GM19328 (cell line): Measurements from ENCODE around the gene MAD1L1.

ENCODE experiments used
- ATAC-seq: cut with Tn5 transposase; IDR thresholded peaks from one replicate; pipeline ENCODE4 v1.9.1; 2021; ENCODE audit warnings: mild to moderate bottlenecking, moderate library complexity; ENCODE audit not compliant: unreplicated experiment

The MAD1L1 gene

DNA sequence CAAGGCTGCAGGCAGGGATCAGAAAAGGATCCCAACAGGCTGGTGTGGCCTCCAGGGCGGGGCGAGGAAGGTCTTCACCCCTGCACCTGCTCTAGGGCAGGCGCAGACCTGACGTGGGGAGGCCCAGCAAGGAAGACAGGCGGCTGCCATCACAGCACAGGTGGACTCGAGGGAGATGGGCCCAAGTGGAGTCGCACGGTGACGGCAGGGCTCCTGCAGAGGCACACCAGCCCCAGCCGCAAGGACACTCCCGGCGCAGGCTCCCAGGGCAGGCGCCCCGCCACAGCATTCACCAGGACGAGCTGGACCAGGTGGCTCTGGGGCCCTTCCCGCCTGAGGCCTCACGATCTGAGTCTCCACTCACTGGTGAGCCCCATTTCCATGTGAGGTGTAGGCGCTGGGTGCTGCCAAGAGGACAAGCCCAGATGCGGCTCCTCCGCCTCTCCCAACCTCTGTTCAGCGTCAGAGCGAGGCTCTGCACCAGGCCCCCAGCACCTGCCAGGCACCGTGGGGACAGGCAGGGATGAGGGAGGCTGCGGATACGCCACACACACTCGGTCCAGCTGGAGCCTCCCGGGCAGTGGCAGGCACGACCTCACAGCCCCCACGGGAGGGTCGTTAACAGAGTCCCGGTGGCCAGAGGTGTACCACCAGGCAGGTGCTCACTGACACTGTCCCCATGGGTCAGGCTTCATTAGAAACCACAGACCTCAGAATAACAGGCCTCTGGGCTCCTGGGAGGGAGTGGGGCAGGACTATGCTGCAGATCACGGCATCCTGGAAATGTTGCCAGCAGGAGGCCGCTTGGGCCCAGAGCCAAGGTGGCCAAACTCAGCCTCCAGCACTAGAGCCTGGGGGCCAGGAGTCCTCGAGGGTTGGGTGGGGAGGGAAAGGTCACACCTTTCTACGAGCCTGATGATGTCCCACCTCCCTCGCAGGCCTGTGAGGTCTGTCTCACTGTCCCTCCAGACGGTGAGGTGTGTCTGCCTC lies 111.6 kb downstream of the MAD1L1 start:
- ATAC-seq: no peak

GRCh38 chr7:2120251-2120660 lies 112.5 kb downstream of the MAD1L1 start:
- ATAC-seq: no peak

DNA sequence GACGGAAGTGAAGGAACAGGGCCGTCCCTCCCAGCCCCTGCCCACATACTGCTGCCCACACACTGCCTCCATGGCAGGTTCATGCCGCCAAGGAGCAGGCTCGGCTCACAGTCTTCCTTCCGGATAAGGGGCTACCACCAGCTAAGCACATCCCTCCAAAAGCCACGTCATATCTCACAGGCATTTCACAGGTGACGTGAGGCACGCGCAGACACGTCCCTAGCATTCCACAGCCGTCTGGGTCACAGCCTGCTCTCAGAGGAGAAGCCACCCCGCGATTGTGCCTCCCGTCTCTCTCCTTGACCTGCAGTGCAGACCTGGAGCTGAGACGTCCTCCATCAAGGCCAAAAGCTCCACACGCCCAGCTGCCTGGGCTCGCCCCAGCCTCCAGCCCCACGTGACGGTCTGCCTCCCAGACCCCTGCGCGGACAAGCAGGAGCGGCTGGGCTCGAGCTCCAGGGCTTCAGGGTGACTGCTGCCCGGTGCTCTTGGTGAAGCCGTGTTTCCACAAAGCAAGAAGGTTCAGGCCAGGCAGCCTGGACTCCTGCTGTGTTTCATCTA lies 114.0 kb downstream of the MAD1L1 start:
- ATAC-seq: no peak

DNA sequence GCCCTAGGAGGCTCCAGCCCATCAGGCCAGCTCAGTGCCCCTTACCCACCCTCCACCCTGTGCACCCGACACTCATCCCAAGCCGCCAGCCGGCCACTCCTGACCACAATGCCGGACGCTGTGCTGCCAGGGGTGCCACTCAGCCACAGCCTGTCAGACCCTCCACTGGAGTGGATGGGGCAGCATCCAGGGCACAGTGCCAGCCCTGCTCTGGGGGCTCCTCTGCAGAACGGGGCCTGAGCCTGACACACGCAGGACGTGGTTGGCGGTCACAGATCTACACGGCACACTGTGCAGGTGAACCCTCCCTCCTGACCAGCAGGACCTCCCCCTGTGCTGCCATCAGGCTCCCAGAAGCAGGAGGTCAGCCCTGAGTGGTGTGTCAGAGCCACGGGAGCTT lies 114.7 kb downstream of the MAD1L1 start:
- ATAC-seq: no peak

- no peak for ATAC-seq
Observed at GRCh38 chr7:2117646-2118045, 115.1 kb downstream of the MAD1L1 start.

DNA sequence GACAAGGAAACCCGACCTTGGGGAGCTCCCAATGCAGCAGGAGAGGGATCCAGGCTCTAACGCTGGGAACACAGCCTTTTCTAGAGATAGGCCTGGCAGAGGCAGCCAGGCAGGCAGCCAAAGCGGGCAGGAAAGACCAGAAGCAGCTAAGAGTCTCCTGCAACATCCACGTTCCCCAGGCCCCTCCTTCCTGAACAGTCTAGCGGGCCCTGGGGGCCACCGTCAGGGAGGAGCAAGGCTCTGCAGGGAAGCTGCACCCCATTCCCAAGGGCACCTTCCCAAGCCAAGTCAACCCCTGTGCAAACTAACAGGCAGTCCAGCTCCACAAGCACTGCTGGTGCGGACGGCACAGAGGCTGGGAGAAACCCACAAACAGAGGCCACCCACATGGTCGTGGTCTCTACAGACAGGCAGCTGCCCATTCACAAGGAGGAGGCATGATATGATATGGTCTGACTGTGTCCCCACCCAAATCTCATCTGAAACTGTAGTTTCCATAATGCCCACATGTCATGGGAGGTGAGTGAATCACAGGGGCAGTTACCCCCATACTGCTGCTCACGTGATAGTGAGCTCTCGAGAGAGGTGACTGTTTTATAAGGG lies 115.7 kb downstream of the MAD1L1 start:
- no peak for ATAC-seq

DNA sequence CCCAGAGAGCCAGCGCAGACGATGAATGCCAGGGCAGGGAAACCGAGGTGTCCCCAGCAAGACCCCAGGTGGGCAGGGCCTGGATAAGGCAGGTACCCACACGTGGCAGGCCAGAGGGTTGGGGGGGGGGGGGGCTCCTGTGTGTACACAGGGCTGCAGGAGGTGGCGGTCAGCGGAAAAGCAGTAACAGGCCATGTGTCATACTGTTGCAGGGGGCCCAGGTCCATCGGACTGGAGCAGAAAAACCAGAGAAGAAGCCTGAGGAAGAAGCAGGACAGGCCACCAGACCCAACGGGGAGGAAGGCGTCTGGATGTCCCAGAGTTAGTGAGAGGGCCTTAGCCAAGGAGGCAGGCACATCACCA lies 116.3 kb downstream of the MAD1L1 start:
- no peak for ATAC-seq

DNA sequence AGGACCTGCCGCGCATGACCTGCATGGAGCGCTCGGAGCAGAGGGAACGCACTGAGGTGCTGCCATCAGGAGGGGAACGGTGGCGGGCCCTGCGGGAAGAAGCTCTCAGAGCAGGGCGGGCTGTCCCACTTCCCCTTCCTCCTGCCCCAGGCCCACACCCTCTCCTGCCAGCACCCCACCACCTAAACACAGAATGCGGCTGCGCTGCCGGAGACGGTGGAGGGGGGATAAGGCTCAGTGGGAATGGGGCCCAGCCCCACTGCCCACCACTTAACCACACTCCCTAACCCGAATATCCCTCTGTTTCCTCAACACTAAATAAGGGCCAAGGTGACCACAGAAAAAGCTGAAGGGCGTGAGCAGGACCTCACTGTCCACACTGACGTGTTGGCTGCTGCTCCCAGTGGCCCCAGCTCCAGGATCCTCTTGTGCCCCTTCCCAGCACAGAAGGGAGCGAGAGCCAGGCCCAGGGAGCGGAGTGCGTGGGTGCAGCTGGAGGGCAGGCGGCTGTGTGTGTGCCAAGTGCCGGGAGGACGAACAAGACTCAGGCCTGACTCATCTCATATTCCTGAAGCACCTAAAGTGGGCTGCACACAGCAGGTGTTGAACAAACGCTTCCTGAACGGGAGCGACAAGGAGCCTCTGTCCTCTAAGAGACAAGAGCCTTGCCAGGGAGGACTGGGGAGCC lies 116.8 kb downstream of the MAD1L1 start:
- ATAC-seq: no peak

DNA sequence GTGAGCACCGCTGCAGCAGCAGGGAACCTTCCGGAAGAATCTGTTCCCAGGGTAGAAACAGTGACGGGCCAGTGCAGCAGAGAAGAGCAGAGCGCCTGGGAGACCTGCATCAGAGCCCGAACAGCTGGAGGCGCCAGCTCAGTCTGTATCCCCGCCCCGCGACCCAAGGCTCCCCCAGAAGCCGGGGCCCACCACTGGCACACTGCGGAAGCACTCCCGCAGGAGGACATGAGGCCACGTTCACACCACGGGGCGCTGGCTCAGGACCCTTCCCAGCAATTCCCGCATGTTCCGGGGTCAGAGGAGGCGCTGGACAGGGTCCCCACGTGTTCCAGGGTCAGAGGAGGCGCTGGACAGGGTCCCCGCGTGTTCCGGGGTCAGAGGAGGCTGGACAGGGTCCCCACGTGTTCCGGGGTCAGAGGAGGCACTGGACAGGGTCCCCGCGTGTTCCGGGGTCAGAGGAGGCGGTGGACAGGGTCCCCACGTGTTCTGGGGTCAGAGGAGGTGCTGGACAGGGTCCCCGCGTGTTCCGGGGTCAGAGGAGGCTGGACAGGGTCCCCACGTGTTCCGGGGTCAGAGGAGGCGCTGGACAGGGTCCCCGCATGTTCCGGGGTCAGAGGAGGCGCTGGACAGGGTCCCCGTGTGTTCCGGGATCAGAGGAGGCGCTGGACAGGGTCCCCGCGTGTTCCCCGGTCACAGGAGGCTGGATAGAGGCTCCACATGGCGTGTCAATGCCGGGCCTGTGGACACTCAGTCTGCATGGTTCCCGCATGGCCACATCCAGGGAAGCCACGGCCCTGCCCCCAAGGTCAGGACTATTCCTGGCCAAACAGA lies 117.6 kb downstream of the MAD1L1 start:
- ATAC-seq: no peak

- ATAC-seq: no peak
Observed at GRCh38 chr7:2114052-2114451, 118.7 kb downstream of the MAD1L1 start.

DNA sequence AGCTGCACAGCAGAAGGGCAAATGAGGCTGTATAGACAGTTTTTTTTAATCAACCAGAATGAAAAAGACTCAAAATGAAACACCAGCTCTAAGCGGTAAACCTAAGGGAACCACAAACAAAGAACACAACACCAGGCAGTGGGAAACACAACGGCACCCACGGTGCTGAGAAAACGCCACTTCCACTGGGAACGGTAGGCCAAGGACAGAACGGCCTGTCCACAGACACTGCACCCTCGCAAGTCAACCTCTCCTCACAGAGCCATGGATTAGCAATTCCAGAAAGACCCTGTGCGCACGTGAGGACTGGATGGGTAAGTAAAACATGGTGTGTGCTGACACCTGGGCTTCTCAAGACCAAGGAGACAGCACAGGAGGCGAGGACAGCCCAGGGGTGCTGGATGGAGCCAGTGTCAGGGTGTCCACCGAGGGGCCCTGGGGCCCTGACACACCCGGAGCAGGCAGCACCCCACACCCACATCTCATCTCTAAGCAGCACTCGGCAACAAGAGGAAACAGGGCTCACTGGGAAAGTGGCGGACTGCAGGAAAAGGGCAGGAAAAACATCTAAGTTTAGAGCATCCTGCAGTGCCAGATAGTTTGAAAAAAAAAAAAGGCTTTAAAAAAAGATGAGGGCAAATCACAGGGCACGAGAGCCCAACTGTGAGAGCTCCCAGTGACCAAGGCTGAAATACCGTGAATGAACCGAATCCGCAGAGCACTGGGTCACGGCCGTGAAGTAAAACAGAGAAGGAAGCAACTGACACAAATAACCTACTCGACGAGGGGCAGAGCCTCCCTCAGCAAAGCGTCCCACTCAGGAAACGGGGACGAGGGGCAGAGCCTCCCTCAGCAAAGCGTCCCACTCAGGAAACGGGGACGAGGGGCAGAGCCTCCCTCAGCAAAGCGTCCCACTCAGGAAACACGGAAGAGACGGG lies 120.2 kb downstream of the MAD1L1 start:
- no peak for ATAC-seq

DNA sequence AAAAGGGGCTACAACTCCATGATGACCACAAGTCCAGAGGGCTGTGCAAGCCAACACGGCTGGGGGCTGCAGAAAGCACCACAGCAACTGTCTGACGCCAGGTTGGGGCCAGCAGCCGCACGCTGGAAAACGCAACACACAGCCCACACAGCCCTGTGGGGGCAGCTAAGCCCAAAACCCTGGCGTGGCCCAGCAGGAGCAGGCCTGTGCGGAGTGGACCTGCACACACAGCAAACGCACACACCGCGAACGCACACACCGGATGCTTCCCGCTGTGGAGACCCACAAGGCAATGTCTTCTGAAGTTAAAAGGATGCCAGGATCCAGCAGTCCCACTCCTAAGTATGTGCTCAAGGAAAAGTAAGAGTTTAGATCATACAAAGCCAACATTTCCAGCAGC lies 121.2 kb downstream of the MAD1L1 start:
- ATAC-seq: no peak

DNA sequence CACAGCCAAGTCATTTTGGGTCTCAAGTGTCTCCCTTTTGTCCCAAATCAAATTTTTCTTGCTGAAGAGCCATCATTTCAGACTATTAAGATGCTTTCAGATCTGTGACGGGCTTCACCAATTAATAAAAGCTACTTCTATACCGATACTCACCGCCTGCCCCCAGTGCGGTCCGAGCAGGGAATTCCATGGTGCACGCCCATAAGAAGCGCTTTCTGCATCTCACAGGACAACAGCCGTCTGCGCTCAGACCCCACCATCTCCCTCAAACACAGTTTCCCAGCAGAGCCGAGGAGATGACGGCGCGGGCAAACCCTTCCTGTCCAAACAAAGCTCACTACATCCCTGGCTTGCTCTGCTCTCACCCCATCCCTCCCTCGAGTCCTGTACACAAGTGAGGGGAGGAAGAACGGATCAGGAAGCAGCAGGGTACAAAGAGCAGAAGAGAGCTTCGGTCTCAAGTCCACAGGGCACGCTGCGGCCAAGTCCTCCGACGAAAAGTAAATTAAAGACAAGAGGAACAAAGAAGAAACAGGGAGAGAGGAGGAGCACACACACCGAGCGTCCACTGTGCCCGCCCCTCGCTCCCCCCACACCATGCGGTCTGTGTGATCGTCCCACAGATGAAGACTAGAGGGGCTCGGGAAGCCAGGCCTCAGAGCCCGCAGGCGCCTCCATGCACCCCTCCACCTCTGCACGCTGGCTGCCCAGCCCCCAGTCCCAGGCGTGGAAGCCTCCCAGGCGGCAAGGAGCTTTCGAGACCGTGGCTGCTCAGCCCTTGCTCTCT lies 121.9 kb downstream of the MAD1L1 start:
- ATAC-seq: no peak

DNA sequence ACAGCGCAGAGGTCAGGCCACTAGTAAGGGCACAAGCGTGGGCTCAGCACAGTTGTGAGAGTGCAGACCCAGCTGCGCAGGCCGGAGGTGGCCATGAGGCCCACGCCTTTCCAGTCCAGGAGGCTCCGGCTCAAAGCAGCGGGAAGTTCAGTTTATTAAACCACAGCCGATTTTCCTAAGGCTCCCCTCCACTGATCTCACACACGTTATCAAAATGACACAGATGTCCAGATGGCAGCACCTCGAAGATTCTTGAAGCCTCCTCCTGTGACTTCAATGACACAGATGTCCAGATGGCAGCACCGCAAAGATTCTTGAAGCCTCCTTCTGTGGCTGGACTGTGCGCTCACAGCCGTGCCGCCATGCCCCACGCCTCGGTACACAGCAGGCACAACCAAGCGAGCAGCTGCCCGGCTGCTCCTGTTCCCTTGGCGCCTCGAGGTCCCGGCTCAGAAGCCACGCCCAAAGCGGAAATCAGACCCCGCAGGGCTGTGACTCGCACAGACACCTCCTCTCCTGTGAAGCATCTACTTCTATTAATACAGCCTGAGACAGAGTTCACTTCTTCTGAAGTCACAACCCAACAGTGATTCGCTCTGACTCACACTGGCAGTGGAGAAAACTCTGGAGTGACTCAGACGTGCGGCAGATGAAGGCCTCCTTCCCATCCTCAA lies 122.7 kb downstream of the MAD1L1 start:
- ATAC-seq: no peak

- no peak for ATAC-seq
Observed at GRCh38 chr7:2109251-2109872, 123.4 kb downstream of the MAD1L1 start.

DNA sequence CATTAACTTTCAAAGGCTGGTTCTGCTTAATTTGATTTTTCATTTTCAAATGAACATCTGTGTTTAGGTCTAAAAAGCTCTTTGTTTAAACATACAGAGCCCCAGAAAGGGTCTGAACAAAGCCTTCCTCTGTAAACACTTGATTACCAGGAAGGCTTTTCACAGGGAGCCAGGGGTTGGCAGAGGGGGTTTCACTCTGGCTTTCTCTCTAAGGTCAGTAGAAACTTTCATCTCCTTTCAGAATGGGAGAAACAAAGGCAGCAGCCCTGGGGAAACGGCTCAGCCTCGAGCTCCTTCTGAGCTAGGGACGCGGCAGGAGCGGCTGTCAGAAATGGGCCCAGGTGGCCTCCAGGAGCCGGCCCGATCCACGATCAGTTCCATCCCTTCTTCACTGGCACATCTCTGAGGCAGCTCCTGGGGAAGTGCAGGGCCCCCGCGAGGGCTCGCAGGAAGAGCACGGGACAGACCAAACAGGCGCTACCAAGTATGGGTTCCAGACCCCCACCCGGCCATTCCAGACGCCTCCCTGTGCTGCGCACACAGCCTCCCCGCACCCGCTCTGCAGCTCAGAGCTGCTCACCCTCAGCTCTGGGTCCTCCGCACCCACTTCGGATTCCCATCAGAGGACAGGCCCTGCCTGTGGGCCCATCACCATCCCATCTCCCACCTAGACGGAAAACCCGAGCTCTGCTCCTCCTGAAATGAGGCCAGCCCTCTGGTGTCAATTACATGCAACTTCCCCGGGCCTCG lies 124.1 kb downstream of the MAD1L1 start:
- no peak for ATAC-seq

DNA sequence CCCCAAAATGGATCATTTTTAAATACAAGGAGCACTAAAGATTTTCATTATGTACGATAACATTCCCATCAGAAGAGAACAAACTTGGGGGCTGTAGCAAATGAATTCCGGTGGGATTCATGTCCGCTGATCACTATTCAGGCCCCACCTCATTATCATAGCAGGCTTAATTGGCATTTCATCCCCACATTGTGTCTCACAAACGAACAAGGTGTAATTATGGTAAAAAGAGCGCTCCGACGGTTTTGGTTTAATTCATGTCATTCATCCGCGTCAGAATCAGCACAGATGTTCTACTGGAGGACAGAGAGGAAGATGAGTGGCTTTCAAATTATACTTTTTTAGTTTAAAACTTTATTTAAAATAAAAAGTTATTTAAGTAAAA lies 124.7 kb downstream of the MAD1L1 start:
- no peak for ATAC-seq
